ENCODE data around the gene TAMM41. TPM values are rescaled to one million over a fixed set of nuclear protein-coding genes. Genes with fewer than 3 reads are reported as not detected.
"Not testable (repeated sequence)": the region's sequence is repeated elsewhere in the genome, so short reads cannot be mapped to it uniquely, and the experiment has no call there.

Gene TAMM41
- total RNA-seq, 1 experiment from 2014 or later, result 24.3 TPM

DNA sequence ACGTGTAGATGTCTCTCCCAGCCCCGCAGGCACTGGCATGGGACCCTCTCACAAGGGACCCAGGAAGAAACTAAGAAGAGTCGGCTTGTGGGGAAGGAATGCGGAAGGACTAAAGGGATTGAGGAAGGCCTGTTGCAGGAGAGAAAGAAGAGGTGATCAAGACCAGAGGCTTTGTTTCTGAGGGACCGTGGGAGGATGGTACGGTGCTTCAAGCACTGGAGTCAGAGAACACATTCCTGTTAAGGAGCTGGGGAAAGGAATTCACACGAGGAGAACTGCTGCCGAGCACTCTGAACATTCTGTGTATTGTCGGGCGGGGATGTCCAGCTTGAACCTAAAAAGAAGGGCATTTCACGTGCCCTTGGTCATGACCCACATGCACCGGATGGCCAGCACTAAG is 91.4 kb downstream of the TAMM41 start:
- Mint-ChIP-seq H3K27ac (peak overlapping the region in 1 of 3 experiments; percentile 7; a peak in 1 of 7 replicates), H3K4me1 (peaks cover 12 to 15% of the 10 kb centered on the region in 2 experiments), H3K9me3 (no peaks in the 10 kb centered on the region), H3K4me3 (no peak overlapping the region), H3K27me3 (ENCODE audit: low read depth) (peaks cover 2% of the 10 kb centered on the region), H3K36me3 (ENCODE audit: insufficient read depth in 1 of 3, low read depth in 3 of 3) (no peaks in the 10 kb centered on the region; a peak in 2 of 7 replicates)
- H3K14ac ChIP-seq (ENCODE audit: insufficient read depth, low read length), result no peak overlapping the region
- no peak overlapping the region for H2AK5ac ChIP-seq (ENCODE audit: insufficient read length, low read length)
- no peaks in the 10 kb centered on the region for H3K79me2 ChIP-seq (ENCODE audit: insufficient read depth, low read length)
- no peak overlapping the region for H4K91ac ChIP-seq (ENCODE audit: insufficient read length, low read depth, low read length)
- no peak overlapping the region for H3K23ac ChIP-seq (ENCODE audit: insufficient read length, low read depth, low read length)
- H2AFZ ChIP-seq (ENCODE audit: low read length), result peak overlapping the region; percentile 53
- no peak overlapping the region for H2BK120ac ChIP-seq (ENCODE audit: low read depth, low read length, poor library complexity, severe bottlenecking)
- TF ChIP-seq, protein P1, sequence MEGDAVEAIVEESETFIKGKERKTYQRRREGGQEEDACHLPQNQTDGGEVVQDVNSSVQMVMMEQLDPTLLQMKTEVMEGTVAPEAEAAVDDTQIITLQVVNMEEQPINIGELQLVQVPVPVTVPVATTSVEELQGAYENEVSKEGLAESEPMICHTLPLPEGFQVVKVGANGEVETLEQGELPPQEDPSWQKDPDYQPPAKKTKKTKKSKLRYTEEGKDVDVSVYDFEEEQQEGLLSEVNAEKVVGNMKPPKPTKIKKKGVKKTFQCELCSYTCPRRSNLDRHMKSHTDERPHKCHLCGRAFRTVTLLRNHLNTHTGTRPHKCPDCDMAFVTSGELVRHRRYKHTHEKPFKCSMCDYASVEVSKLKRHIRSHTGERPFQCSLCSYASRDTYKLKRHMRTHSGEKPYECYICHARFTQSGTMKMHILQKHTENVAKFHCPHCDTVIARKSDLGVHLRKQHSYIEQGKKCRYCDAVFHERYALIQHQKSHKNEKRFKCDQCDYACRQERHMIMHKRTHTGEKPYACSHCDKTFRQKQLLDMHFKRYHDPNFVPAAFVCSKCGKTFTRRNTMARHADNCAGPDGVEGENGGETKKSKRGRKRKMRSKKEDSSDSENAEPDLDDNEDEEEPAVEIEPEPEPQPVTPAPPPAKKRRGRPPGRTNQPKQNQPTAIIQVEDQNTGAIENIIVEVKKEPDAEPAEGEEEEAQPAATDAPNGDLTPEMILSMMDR (conservative IDR thresholded peaks at IDR 0.05), result no peak
- no peaks in the 10 kb centered on the region; the same call in 1 of the 2 replicates for H3K4me1 ChIP-seq (ENCODE audit: insufficient read depth, low read length)
- H3K56ac ChIP-seq (ENCODE audit: insufficient read length, low read depth, low read length), result no peak overlapping the region
- H3T11ph ChIP-seq (ENCODE audit: low read length), result no peak overlapping the region
- H3K79me1 ChIP-seq (ENCODE audit: insufficient read depth, low read depth, low read length, poor library complexity, severe bottlenecking), result no peaks in the 10 kb centered on the region
- WGBS (ENCODE audit: extremely low coverage, insufficient read length, low lambda C conversion rate), result no CpG with 5 or more reads among the region's 12 CpGs
- DNase-seq, result no peak
- H2BK20ac ChIP-seq (ENCODE audit: low read depth, low read length, poor library complexity, severe bottlenecking), result no peak overlapping the region
- H3K23me2 ChIP-seq (ENCODE audit: insufficient read length, low read depth, low read length, poor library complexity, severe bottlenecking), result no peaks in the 10 kb centered on the region
- no peaks in the 10 kb centered on the region for H3K27me3 ChIP-seq (ENCODE audit: insufficient read depth, low read length)
- H4K5ac ChIP-seq (ENCODE audit: insufficient read length, low read depth, low read length), result no peak overlapping the region
- H3K4me2 ChIP-seq (ENCODE audit: insufficient read depth, insufficient read length, low read length), result no peak overlapping the region
- H4K20me1 ChIP-seq (ENCODE audit: control insufficient read depth, insufficient read depth, insufficient read length), result no peaks in the 10 kb centered on the region
- H3K9me3 ChIP-seq (ENCODE audit: control insufficient read depth, low read depth, low read length), result no peaks in the 10 kb centered on the region
- no peak overlapping the region for H3K18ac ChIP-seq (ENCODE audit: insufficient read length, low read depth, low read length)
- H3K9ac ChIP-seq (ENCODE audit: extremely low read depth, insufficient read length, low read length), result no peak overlapping the region
- no peak overlapping the region for H2BK12ac ChIP-seq (ENCODE audit: insufficient read length, low read depth, low read length)
- H3K27ac ChIP-seq (ENCODE audit: insufficient read length, low read depth, low read length), result no peak overlapping the region
- H2BK5ac ChIP-seq (ENCODE audit: insufficient read length, low read length), result no peak overlapping the region
- no peak overlapping the region for H4K8ac ChIP-seq (replicated peaks; ENCODE audit: insufficient read length, low read depth, low read length)
- H2BK15ac ChIP-seq (ENCODE audit: low read depth, low read length), result no peak overlapping the region
- H3K4ac ChIP-seq (ENCODE audit: low read depth, low read length), result no peak overlapping the region

- not testable (repeated sequence) for H3K27me3 ChIP-seq (ENCODE audit: insufficient read depth, low read length); H3K18ac ChIP-seq (ENCODE audit: insufficient read length, low read depth, low read length); H3K79me1 ChIP-seq (ENCODE audit: insufficient read depth, low read depth, low read length, poor library complexity, severe bottlenecking); H4K8ac ChIP-seq (replicated peaks; ENCODE audit: insufficient read length, low read depth, low read length); H3K23ac ChIP-seq (ENCODE audit: insufficient read length, low read depth, low read length); H2AFZ ChIP-seq (ENCODE audit: low read length); H4K20me1 ChIP-seq (ENCODE audit: control insufficient read depth, insufficient read depth, insufficient read length); H3K4me3 Mint-ChIP-seq; H2AK5ac ChIP-seq (ENCODE audit: insufficient read length, low read length); H3K79me2 ChIP-seq (ENCODE audit: insufficient read depth, low read length); H3K4me1 ChIP-seq (ENCODE audit: insufficient read depth, low read length); H3K4me1 Mint-ChIP-seq; H2BK15ac ChIP-seq (ENCODE audit: low read depth, low read length); H4K5ac ChIP-seq (ENCODE audit: insufficient read length, low read depth, low read length); H3K23me2 ChIP-seq (ENCODE audit: insufficient read length, low read depth, low read length, poor library complexity, severe bottlenecking); H3T11ph ChIP-seq (ENCODE audit: low read length); H2BK12ac ChIP-seq (ENCODE audit: insufficient read length, low read depth, low read length); H2BK5ac ChIP-seq (ENCODE audit: insufficient read length, low read length); H3K9ac ChIP-seq (ENCODE audit: extremely low read depth, insufficient read length, low read length); H3K27ac ChIP-seq (ENCODE audit: insufficient read length, low read depth, low read length); H3K4me2 ChIP-seq (ENCODE audit: insufficient read depth, insufficient read length, low read length); H2BK20ac ChIP-seq (ENCODE audit: low read depth, low read length, poor library complexity, severe bottlenecking); H3K4ac ChIP-seq (ENCODE audit: low read depth, low read length); H3K56ac ChIP-seq (ENCODE audit: insufficient read length, low read depth, low read length); H3K36me3 Mint-ChIP-seq (ENCODE audit: insufficient read depth in 1 of 3, low read depth in 3 of 3); H3K14ac ChIP-seq (ENCODE audit: insufficient read depth, low read length); H3K27me3 Mint-ChIP-seq (ENCODE audit: low read depth); H3K9me3 ChIP-seq (ENCODE audit: control insufficient read depth, low read depth, low read length); H2BK120ac ChIP-seq (ENCODE audit: low read depth, low read length, poor library complexity, severe bottlenecking); H3K27ac Mint-ChIP-seq; DNase-seq; H3K9me3 Mint-ChIP-seq; H4K91ac ChIP-seq (ENCODE audit: insufficient read length, low read depth, low read length)
- no CpG with 5 or more reads among the region's 4 CpGs for WGBS (ENCODE audit: extremely low coverage, insufficient read length, low lambda C conversion rate)
Measured at GRCh38 chr3:11752254-11752653, 94.4 kb downstream of the TAMM41 start.
